NCI-H1694 (cell line): Measurements from ENCODE around the gene RSRC1.
"Not testable (repeated sequence)": the region's sequence is repeated elsewhere in the genome, so short reads cannot be mapped to it uniquely, and the experiment has no call there.

Experiments
- DNase-seq: peaks from one replicate; lab custom pipeline; 2025; lab: John Stamatoyannopoulos, UW

The RSRC1 gene

DNA sequence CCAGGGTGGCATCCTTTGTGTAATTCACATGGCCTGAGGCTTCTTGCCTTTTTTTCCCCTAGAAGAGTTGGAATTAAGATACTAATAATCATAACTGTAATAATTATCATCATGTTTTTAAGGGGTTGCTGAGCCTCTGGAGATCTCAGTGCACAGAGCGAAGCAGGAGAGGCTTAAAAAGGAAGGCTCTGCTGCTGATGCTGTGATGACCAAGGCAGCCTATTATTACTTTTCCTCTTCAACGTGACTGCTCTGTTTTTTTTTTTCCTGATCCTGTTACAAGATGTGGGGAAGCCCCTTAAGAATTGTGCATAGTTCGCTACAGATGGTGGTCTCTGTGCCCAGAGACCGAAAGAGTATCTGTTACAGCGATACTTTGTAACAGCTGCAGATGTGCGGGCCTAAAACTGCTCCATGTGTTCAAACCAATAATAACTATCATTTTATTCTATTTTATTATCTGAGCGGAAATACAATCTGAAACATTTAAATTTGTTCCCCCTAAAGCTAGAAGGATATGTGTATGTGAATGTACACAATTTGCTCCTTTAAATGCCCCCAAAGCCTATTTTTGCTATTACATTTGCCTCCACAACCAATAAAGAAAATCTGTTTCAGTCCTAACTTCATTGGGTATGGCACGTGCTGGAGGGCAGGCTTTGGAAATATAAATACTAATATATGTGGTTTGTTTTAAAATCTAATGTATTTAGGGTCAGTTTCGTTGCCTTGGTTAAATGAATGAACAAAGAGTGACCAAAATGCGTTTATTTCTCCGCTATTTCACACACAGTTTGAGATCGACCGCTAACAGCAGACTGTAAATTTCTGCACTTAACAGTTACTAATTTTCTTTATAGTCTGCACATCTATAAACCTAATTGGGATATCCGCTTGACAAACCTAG lies 8.3 kb upstream of the RSRC1 start:
- DNase-seq, result no peak

DNA sequence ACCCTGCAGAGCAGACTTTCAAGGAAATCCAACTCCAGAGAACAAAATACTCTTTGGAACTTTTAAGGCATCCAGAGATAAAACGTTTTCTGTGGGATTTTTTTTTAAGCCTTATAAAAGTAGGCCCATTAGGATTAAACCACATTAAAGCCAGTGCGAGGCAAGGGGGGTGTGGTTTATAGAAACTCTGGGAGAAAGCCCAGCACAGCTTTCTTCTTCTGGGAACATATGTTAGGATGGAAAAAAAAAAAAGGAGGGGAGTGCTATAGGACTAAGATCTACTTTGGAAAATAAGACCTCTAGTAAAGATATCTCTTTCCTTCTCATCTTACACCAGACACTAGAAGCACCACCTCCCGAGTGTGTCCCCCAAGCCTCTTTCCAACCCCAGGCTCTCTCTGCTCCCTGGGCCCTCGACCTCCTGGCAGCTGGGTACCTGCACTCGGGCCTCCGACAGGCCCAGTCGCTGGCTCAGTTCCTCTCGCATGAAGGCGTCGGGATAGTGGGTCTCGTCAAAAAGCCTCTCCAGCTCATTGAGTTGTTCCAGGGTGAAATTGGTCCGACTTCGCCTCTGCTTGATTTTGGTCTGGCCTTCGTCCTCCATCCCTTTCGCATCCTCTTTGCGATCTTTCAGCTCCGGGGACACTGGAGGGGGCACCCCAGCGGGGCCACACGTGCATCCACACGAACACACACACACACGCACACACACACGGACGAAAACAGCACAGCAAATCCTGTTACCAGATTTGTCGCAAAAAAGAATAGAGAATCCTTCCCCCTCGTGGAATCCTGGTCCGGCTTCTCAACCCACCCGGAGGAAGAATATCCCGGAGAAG lies 7.4 kb upstream of the RSRC1 start:
- DNase-seq, result no peak

DNA sequence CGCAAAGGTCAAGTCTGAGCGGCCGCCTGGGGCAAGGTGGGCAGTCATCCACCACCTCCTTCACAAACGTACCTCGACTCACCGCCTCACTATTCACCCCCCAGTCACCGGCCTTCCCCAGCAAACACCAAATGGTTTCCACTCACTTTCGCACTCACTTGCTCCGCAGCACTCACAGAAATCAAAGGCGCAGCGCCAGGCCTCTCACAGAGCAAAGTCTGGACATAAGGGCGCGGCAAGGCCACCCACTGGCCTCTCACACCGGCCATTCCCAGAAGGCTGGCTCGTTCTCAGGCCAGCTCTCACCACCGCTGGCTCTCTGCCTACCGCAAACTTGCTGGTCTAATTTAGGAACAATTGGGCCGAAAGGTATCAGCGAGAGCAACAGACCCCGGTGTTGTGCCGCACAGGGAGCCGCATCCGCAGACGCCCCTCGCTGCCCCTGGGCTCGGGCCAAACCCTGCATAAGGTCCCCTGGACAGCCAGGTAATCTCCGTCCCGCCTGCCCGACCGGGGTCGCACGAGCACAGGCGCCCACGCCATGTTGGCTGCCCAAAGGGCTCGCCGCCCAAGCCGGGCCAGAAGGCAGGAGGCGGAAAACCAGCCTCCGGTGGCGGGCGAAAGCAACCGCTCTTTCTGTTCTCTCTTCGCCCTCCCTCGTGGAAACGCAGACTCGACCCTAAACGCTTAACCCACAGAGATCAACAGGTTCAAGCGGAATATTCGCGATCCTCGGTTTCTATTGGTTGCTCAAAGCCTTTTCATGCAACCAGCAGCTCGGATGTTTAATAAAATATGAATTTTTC lies 6.6 kb upstream of the RSRC1 start:
- no peak for DNase-seq

DNA sequence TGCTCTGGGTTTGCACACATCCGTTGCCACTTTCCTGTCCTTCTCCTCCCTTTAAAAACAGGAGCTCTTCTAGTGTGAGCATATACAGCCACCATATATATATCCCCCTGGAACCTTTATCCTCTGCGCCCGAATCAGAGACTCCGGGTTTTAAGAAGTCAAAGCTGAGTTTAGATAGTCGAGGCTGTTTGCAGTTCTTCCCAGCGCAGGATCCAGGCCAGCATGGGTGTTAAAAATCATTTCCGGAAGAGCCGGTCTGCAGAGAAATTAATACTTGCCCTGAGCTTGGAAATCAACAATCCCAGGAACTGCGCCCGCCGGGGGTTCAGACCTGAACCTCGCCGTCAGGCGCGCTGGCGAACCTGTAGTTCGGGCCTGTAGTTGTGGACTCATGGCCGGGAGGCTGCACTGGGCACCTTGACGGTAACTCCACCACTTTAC lies 6.0 kb upstream of the RSRC1 start:
- no peak for DNase-seq

DNA sequence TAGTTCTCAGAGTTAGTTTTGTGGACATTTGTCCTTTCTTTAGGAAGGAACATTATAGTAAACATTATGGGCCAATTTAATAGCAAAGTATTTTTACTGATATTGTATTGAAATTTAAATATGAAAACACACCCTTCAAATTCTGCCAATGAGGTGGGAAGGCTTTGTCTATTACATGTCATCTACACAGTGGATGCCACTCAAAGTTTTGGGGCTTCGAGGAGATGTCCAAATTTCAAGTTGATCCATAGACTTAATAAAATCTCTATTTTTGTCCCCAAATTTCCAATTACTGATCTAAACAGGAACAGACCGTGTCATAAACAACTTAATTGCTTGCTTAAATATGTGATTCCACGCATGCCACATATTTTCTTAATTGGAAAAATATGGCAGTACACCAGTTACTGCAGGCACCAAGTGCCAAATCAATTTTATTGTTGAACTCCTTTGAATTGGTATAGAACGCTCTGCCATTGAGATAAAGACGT lies 5.4 kb upstream of the RSRC1 start:
- DNase-seq, result no peak

DNA sequence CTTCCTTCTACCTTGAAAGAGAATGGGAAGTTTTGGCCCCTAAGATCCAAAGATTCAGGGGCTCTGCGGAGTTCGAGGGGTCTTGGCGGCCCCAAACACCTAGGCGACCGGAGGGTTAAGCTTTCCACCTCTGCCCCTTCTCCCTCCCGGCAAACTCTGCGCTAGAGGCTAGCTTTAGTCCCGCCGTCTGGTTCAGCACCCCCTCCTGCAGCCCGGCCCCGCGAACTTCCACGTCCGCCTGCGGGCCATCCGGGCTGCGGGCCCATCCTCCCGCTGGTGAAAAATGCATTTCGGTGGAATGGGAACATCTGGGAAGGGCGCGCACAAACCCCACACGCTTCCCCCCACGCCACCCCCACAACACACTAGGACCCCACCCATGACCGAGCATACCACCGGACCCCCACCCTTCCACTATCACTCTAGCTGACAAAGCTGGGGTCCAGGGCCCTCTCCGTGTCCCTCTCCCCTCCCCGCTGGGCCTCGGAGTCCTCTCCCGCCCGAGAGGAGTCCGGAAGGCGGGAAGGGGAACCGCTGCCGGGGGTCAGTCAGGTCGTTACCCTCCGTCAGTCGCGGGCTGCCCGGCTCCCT lies 4.7 kb upstream of the RSRC1 start:
- no peak for DNase-seq

DNA sequence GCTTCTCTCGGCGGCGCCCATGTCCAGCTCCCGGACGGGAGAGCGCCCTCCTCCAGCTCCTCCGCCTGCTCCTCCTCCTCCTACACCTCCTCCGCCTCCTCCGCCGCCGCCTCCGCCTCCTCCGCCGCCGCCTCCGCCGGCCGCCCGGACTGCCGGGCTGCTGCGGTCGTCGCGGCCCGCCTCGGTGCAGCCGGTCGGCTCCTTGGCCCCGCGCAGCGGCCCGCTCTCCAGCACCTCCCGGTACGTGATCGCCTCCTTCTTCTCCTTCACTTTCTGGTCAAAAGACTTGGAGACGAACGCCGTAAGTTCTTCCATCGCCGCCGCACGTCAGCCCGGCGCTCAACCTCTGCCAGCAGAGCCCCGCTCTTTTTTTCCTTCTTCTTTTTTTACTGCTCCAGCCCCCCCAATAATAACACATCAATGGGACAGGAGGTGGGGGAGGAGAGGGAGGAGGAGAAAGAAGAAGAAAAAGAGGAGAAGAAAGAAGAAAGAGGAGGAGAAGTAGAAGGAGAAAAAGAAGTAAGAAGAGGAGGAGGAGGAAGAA lies 4.1 kb upstream of the RSRC1 start:
- DNase-seq, result no peak

DNA sequence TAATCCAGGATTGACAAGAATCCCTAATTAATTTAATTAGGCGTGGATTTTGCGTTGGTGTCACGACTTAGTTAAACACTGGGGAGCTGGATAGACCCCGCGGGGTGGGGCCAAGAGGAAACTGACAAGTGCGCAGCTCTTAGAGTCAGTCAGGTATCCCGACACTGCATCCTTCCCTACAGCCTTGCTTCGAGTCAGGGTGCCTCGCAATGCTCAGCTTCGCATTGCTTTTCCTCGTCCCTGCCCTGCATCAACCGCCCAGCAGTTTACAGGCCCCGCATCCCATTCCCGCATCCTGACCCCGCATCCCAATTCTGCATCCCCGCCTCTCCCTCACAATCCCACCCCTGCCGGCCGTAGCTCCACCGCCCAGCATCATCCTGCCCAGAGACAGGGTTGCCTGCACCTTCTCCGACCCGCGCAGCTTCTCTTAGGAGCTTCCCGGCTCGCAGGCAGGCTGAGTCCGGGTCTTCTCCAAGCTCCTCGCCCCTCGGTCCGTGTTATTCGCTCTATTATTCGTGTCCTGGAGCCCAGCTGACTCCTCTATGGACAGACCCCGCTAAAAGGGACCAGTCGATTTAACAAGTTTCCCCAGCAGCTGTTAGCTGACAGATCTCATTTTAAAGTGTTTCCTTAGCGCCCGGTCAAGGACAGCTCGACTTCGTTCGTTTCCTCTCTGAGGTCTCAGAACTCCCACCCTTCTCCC lies 3.0 kb upstream of the RSRC1 start:
- DNase-seq, result no peak

DNA sequence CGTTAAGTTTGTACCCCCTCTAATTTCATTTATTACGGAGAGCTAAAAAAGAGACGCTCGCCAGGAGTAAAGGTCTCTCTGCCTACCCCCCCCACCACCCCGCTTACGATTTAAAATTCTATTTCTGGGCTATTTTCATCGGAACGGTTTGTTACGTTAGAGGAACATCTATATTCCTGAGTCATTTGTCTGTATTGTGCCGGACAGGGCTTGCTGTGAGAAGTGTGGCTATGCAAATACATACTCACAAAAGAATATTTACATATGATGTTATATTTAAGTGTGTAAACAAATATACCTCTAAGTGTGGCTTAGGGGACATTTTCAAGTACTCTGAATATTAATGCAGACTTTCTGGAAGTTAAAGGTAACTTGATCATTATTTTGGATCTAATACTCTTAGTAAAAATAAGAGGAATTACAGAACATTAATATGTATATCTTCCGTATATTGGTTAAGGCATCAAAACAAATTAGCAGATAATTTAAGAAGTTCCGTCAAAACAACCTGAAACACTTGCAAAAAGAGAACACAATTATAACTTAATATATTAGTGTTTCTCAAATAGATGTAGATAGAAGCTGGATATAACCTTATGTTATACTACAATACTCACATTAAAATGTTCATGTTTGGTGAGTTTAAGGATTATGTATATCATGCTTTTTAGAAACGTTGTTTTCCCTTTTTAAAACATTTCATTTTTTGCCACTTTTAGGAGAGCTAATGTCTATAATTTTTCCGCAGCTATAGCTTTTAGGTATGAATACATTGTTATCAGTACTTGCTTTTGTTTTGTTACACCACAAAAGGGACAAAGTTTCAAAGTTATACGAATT lies 2.1 kb upstream of the RSRC1 start:
- no peak for DNase-seq

DNA sequence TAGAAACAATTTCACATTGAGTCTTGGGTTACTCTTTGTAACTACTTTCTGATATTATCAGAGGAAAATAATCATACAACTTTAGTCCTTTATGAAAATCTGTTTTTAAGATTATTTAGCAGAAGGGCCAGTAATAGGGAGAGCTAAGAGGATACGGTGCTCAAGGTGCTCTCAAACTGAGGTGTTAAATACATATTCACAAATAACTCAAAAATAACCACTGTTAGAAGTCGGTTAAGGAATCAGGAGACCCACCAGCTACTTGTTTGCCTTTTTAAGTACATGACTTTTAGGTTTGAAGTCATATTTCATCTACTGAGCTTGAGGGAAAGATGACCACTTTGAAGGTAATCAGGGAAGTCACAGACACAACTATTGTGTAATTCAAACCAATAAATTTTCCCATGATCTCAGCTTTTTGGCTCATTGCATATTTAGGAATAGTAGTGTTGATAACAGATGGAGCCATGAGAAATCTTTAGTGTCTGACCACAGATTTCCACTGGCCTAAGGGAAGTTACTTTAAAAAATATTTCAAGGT lies 1.4 kb upstream of the RSRC1 start:
- DNase-seq, result peak; percentile 24

DNA sequence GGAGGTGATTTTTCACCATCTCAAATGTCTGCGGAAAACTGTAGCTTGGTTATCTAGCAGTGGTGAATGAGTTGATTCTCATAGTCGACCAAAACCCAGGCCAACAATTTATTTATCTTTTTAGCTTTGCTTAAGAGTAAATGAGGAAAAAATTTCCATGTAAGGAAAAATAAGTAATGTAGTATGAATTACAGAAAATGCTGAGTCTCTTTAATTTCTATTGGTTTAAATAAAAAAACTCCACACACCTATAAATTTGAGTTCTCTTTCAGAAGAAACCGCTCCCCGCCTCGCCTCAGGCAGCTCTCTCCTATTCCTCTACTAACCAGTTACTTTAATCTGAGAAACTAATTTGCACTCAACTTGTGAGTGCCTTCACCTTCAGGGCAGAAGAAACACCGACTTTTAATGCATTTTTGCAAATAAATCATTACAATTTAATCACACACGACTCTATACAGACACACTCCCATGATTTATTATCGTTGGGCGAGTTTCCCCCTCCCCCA lies 540 bp upstream of the RSRC1 start:
- DNase-seq, result no peak

DNA sequence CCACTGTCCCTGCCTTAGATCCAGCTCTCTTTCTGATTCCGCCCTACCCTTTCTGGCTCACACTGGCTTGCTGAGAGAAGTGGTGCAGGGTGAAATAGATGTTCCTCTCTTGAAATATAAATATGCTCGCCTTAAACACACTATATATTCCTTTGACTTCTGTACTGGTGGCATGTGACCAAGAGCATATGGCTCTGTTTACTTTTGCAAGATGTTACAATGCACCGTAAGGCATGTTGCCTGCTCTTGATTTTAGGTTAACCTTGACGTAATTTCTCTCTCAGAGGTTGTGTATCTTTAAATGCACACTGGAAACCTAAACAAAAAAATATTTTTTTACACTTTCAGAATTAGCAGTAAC lies 749 bp downstream of the RSRC1 start:
- DNase-seq, result peak; percentile 92

DNA sequence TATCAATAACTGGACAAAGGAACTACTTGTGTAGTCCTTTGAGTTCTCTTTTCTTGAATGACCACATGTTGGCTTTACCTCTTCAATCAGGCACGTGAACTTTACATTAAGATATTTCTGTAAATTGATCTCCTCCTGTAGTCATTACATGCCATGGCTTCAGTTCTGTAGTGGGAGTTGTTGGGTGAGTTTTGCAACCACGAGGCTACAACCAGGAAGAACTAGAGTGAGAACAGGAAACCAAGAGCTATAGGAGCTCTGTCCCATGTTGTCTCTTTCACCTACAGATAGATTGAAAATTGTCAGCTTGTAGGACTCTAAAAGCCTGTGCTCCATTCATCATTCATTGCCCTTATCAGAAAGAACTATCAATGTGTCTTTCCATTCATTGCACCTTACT lies 2.0 kb downstream of the RSRC1 start:
- no peak for DNase-seq

DNA sequence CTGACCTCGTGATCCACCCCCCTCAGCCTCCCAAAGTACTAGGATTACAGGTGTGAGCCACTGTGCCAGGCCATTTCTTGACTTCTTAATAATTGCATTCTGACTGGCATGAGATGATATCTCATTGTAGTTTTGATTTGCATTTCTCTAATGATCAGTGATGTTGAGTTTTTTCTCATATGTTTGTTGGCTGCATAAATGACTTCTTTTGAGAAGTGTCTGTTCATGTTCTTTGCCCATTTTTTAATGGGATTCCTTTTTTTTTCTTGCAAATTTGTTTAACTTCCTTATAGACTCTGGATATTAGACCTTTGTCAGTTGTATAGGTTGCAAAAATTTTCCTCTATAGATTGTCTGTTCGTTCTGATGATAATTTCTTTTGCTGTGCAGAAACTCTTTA lies 3.7 kb downstream of the RSRC1 start:
- DNase-seq, result not testable (repeated sequence)

DNA sequence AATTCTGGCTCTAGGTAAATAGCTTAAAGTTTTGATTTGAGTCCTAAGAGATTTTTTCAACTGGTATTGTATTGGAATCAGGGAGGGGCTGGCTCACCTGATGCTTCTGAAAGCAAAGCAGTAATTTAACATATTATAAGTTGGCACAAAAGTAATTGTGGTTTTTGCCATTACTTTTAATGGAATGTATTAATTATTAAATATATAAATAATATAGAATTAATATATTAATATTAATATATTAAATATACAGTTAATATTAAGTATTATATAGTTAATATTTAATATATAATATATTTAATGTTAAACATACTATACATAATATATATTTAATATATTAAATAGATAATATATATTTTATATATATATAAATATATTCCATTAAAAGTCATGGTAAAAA lies 10.4 kb downstream of the RSRC1 start:
- DNase-seq, result no peak

DNA sequence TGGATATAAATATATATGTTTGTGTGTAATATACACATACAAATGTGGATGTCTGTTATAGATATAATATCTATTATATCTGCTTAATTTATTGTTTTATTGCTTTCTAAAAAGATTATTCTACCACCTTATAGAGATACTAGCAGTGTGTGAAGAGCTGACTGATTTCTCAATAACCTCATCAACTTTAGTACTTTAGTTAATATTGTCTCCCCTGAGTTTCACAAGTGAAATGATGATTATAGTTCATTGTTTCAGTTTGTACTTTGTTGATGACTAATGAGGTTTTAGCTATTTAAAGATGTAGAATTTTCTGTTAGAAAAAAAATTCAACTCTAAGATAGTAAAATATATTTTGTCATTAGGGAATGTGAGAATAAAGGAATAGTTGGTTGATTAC lies 11.4 kb downstream of the RSRC1 start:
- DNase-seq, result no peak

DNA sequence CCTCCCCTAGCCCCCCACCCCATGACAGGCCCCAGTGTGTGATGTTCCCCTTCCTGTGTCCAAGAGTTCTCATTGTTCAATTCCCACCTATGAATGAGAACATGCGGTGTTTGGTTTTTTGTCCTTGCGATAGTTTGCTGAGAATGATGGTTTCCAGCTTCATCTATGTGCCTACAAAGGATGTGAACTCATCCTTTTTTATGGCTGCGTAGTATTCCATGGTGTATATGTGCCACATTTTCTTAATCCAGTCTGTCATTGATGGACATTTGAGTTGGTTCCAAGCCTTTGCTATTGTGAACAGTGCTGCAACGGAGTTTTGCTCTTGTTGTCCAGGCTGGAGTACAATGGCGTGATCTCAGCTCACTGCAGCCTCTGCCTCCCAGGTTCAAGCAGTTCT lies 12.8 kb downstream of the RSRC1 start:
- not testable (repeated sequence) for DNase-seq

DNA sequence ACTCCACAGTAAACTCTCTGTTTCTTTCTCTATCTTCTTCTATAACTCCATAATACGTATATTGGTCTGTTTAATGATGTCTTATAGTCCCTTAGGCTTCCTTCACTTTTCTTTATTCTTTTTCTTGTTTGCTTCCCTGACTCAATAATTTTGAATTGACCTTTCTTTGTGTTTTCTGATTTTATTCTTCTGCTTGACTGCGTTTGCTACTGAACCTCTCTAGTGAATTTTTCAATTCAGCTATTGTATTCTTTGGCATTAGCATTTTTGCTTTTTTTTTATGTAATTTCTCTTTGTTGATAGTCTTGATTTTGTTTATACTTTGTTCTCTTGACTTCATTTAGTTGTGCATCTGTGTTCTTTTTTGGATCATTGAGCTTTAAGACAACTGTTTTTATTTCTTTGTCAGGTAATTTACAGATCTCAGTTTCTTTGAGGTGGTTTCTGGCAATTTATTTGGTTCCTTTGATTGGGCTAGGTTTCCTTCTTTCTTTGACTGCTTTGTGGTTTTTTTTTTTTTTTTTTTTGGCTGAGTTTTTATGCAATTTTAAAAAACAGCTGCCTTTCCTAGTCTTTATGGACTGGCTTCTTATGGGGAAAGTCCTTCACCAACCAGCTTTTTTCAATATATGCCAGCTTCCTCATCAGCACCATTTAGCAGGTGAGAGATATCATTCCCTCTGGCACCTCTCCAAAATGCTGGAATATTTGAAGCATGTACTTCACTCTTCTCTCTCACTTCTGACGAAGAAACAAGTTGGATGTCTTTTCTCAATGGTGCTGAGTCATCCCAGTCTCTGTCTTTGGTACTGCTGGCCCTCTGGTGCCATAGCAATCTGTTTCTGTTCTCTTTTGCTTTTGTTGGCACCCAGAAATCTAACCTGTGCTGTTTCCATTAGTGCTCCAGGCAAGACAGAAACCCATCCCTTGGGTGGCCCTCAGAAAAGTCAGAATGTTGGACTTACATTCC lies 17.6 kb downstream of the RSRC1 start:
- no peak for DNase-seq
